ENCODE data around the gene TSC2.

Gene TSC2

DNA sequence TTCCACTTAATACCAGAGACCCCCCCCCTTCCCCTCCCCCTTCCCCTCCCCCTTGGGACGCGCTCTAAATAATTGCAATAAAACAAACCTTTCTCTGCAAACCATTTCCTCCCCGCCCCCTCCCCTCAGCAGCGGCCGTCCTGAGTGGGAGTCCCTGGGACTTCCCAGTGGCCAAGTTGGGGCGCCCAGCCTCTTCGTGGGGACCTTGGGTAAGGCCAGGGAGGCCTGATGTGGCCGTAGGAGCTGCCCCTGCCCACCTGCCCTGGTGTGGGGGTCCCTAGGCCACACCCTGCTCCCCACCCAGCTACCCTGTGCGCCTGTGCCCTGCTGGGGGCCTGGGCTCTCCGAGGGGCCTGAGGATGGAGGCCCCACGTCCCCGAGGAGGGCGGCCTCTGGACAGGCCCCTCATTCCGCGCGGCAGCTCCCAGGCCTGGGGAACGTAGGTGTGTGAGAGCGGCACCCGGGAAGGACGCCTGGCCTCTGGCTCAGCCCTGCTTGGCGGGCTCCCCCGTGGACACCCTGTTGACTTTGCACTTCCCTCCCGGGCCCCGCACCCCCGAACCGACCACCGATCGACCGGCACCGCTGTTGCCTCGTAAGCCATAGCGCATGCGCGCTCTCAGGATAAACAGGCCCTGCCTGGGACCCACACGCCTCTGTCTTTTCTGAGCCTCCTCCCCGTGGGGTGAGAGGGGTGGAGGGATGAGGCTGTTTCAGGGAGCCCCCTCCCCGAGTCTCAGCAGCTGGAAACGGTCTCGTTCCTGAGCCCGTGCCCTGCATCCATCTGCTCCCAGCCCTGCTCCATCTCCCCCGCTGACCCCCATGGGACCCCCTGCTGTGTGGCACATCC is 9.2 kb upstream of the TSC2 start:
- DNase-seq (ENCODE audit: low read depth, low spot score), result no peak
- Histone ChIP-seq H3K4me3 (ENCODE audit: low read length) (no peak overlapping the region), H3K27me3 (ENCODE audit: control insufficient read depth, insufficient read depth, low read length) (no peaks in the 10 kb centered on the region), H3K9me3 (ENCODE audit: control insufficient read depth, insufficient read depth, low read length) (no peaks in the 10 kb centered on the region), H3K27ac (ENCODE audit: low read length) (no peak overlapping the region), H3K4me1 (ENCODE audit: control insufficient read depth, insufficient read depth, low read length) (peaks cover 2% of the 10 kb centered on the region; the same call in 1 of the 2 replicates), H3K36me3 (ENCODE audit: control insufficient read depth, insufficient read depth, low read length) (no peaks in the 10 kb centered on the region; the same call in 1 of the 2 replicates)
- no CpG with 5 or more reads among the region's 41 CpGs for WGBS (ENCODE audit: insufficient coverage, insufficient read length)

GRCh38 chr16:2039274-2040031 is 8.3 kb upstream of the TSC2 start:
- no peak for DNase-seq (ENCODE audit: low read depth, low spot score)
- no peaks in the 10 kb centered on the region; the same call in 1 of the 2 replicates for H3K36me3 ChIP-seq (ENCODE audit: control insufficient read depth, insufficient read depth, low read length)
- H3K4me1 ChIP-seq (ENCODE audit: control insufficient read depth, insufficient read depth, low read length), result peaks cover 2% of the 10 kb centered on the region; the same call in 1 of the 2 replicates
- WGBS (ENCODE audit: insufficient coverage, insufficient read length), result no CpG with 5 or more reads among the region's 29 CpGs
- no peak overlapping the region for H3K27ac ChIP-seq (ENCODE audit: low read length)
- no peaks in the 10 kb centered on the region for H3K27me3 ChIP-seq (ENCODE audit: control insufficient read depth, insufficient read depth, low read length)
- H3K4me3 ChIP-seq (ENCODE audit: low read length), result no peak overlapping the region
- H3K9me3 ChIP-seq (ENCODE audit: control insufficient read depth, insufficient read depth, low read length), result no peaks in the 10 kb centered on the region

DNA sequence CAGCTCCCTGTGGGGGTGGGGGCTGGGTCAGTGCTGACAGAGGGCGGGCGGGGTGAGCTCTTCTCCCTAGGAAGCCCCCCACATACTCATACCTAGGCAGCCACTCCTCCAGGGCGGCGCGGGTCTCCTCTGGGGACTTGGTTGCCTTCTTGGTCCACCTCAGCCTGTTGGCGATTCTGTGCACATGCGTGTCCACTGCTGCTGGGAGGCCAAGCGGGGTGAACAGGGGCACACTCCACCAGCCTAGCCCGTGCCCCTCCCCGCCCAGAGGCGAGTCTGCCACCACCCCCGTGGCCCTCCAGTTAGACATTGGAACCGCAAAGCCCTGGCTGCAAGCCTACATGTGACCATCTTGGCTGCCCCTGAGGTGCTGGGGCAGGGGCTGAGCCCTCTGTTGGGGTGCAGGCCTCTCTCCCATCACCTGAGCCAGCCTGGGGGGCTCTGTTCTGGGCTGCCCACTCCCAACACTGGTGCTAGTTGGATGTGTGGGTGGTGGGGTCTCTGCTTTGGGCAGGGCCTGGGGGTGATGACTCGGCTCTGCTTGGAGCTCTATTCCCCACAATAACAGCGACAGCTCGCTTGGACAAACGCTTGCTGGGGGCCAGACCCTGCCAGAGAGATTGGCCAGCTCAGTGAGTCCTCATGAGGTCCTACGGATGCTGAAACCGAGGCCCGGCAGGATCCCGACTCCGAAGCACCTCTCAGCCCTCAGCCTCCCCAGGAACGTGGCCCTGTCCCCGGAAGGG is 7.6 kb upstream of the TSC2 start:
- no peaks in the 10 kb centered on the region for H3K27me3 ChIP-seq (ENCODE audit: control insufficient read depth, insufficient read depth, low read length)
- no peak overlapping the region for H3K27ac ChIP-seq (ENCODE audit: low read length)
- H3K36me3 ChIP-seq (ENCODE audit: control insufficient read depth, insufficient read depth, low read length), result no peaks in the 10 kb centered on the region; the same call in 1 of the 2 replicates
- peaks cover 2% of the 10 kb centered on the region; the same call in 1 of the 2 replicates for H3K4me1 ChIP-seq (ENCODE audit: control insufficient read depth, insufficient read depth, low read length)
- H3K9me3 ChIP-seq (ENCODE audit: control insufficient read depth, insufficient read depth, low read length), result no peaks in the 10 kb centered on the region
- WGBS (ENCODE audit: insufficient coverage, insufficient read length), result no CpG with 5 or more reads among the region's 24 CpGs
- no peak overlapping the region for H3K4me3 ChIP-seq (ENCODE audit: low read length)
- no peak for DNase-seq (ENCODE audit: low read depth, low spot score)

DNA sequence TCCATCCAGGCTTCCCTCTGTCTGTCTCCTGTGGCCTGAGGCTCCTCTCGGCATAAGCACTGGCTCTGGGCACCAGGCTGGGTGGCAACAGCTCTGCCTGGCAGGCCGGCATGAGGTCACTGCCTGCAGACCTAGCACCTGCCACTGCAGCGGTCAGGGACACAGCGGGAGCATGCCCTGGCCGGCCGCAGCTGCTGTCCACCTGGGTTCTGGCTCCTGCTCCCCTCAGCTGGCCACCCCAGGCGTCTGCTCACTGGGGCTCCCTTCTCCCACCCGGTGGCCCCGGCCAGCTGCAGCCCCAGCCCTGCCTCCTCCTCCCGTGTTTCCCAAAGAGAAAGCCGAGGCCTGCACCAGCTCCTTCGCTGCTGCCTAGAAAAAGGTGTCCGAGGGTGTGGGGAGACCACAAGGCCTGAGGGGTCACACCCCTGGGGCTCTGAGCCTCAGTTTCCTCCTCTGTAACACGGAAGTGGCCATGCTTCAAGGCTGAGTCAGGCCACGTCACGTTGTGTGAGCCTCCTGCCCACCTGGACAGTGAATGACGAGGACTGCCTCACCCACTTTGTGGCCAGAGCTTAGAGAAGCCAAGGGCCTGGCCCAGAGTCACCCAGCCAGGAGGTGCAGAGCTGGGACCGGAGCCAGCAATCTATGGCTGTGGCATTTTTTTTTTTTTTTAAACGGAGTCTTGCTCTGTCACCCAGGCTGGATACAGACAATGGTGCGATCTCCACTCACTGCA is 6.8 kb upstream of the TSC2 start:
- no CpG with 5 or more reads among the region's 20 CpGs for WGBS (ENCODE audit: insufficient coverage, insufficient read length)
- no peaks in the 10 kb centered on the region for H3K27me3 ChIP-seq (ENCODE audit: control insufficient read depth, insufficient read depth, low read length)
- no peaks in the 10 kb centered on the region for H3K9me3 ChIP-seq (ENCODE audit: control insufficient read depth, insufficient read depth, low read length)
- no peak for DNase-seq (ENCODE audit: low read depth, low spot score)
- H3K27ac ChIP-seq (ENCODE audit: low read length), result no peak overlapping the region
- H3K36me3 ChIP-seq (ENCODE audit: control insufficient read depth, insufficient read depth, low read length), result no peaks in the 10 kb centered on the region; the same call in 1 of the 2 replicates
- H3K4me3 ChIP-seq (ENCODE audit: low read length), result no peak overlapping the region
- H3K4me1 ChIP-seq (ENCODE audit: control insufficient read depth, insufficient read depth, low read length), result no peaks in the 10 kb centered on the region; the same call in 1 of the 2 replicates

DNA sequence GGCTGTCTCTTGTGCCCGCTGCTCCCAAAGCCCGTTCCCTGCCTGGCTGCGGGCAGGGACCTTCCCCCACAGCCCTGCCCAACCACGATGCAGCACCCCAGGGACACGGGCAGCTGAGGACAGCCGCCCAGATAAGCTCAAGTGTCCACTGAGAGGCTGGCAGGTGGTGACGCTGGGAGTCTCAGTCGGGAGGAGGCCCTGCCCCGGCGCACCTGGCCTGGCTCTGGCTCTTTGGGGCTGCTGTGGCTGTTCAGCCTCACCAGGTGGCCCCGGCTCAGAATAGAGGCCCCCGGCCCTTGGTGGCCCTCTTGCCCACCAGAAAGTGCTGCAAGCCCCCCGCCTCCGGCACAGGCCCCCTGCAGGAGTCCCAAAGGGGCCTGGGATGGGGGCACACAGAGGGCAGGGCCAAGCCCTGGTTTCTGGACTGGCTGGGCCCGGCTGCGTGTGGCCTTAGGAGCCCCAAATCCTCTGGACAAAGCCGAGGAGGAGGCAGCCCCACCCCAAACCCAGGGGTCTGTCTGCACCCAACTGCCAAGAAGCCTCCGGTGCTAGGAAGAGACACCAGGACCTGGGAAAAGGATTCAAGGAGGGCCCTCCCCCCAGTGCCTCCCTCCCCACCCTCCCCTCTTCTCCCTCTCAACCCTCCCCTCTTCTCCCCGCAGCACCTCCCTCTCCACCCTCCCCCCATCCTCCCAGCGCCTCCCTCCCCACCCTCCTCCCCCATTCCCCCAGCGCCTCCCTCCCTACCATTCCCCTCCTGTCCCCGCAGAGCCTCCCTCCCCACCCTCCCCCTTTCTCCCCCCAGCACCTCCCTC is 5.4 kb upstream of the TSC2 start:
- Histone ChIP-seq H3K36me3 (ENCODE audit: control insufficient read depth, insufficient read depth, low read length) (no peaks in the 10 kb centered on the region; the same call in 1 of the 2 replicates), H3K9me3 (ENCODE audit: control insufficient read depth, insufficient read depth, low read length) (no peaks in the 10 kb centered on the region), H3K4me1 (ENCODE audit: control insufficient read depth, insufficient read depth, low read length) (no peaks in the 10 kb centered on the region; the same call in 1 of the 2 replicates), H3K27ac (ENCODE audit: low read length) (no peak overlapping the region), H3K27me3 (ENCODE audit: control insufficient read depth, insufficient read depth, low read length) (no peaks in the 10 kb centered on the region), H3K4me3 (ENCODE audit: low read length) (no peak overlapping the region; the same call in 1 of the 2 replicates)
- no peak for DNase-seq (ENCODE audit: low read depth, low spot score)
- no CpG with 5 or more reads among the region's 22 CpGs for WGBS (ENCODE audit: insufficient coverage, insufficient read length)

DNA sequence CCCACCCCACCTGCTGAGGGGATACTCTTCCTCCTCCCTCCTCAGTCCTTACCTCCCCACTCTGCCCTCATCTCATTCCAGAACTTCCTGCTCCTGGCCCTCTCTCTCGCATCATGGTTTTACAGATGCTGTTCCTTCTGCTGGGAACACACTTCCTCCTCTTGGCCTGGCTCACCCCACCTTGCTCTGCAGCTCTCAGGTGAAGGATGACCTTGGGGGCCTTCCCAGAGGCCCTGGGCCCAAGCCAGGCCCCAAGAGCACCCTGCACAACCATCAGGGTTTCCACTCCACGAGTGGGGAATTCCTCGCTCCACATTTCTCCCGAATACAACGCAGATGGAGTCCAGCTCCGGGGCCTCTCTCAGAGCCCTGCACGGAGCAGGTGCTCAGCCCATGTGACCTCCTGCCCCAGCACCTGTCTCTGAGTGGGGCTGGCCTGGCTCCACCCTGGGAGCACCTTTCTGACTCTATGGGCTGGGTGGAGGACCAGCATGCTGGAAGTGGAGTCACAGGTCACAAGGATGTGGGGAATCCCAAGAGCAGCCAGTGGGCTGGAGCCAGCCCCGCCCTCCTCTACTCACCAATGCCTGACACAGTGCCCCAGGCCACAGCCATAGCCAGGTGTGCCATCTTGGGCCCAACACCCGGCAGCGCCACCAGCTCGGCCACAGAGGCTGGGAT is 4.7 kb upstream of the TSC2 start:
- no peak for DNase-seq (ENCODE audit: low read depth, low spot score)
- no peak overlapping the region for H3K27ac ChIP-seq (ENCODE audit: low read length)
- no peak overlapping the region for H3K4me3 ChIP-seq (ENCODE audit: low read length)
- H3K27me3 ChIP-seq (ENCODE audit: control insufficient read depth, insufficient read depth, low read length), result no peaks in the 10 kb centered on the region
- no peaks in the 10 kb centered on the region; the same call in 1 of the 2 replicates for H3K36me3 ChIP-seq (ENCODE audit: control insufficient read depth, insufficient read depth, low read length)
- no CpG with 5 or more reads among the region's 11 CpGs for WGBS (ENCODE audit: insufficient coverage, insufficient read length)
- no peaks in the 10 kb centered on the region; the same call in 1 of the 2 replicates for H3K4me1 ChIP-seq (ENCODE audit: control insufficient read depth, insufficient read depth, low read length)
- H3K9me3 ChIP-seq (ENCODE audit: control insufficient read depth, insufficient read depth, low read length), result no peaks in the 10 kb centered on the region

GRCh38 chr16:2043667-2044451 is 3.9 kb upstream of the TSC2 start:
- Histone ChIP-seq H3K4me1 (ENCODE audit: control insufficient read depth, insufficient read depth, low read length) (peaks cover 2% of the 10 kb centered on the region; the same call in 1 of the 2 replicates), H3K9me3 (ENCODE audit: control insufficient read depth, insufficient read depth, low read length) (no peaks in the 10 kb centered on the region), H3K4me3 (ENCODE audit: low read length) (no peak overlapping the region), H3K27me3 (ENCODE audit: control insufficient read depth, insufficient read depth, low read length) (no peaks in the 10 kb centered on the region), H3K36me3 (ENCODE audit: control insufficient read depth, insufficient read depth, low read length) (no peaks in the 10 kb centered on the region; the same call in 1 of the 2 replicates), H3K27ac (ENCODE audit: low read length) (no peak overlapping the region)
- DNase-seq (ENCODE audit: low read depth, low spot score), result no peak
- no CpG with 5 or more reads among the region's 26 CpGs for WGBS (ENCODE audit: insufficient coverage, insufficient read length)

DNA sequence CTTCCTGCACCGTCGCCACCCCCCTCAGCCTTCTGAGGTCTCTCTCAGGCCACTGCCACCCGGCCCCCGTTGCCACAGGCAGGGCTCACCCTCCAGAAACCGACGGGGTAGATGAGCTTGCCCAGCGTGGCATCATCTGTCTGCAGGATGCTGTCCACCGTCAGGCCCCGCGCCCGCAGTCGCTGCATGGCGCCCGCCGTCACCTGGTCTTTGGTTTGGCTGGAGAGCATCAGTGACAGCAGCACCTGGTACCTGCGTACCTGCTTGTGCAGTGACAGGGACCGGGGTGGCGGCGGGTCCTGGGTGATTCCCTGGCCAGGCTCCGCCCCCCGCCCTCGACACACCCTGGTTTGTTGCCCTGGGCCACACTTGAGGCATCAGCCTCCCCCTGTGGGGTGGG is 3.2 kb upstream of the TSC2 start:
- DNase-seq (ENCODE audit: low read depth, low spot score), result no peak
- no peaks in the 10 kb centered on the region; the same call in 1 of the 2 replicates for H3K36me3 ChIP-seq (ENCODE audit: control insufficient read depth, insufficient read depth, low read length)

More for the DNA sequence above, 3.2 kb upstream of the TSC2 start:
- Histone ChIP-seq H3K4me1 (ENCODE audit: control insufficient read depth, insufficient read depth, low read length) (peaks cover 2% of the 10 kb centered on the region; the same call in 1 of the 2 replicates), H3K9me3 (ENCODE audit: control insufficient read depth, insufficient read depth, low read length) (no peaks in the 10 kb centered on the region), H3K27me3 (ENCODE audit: control insufficient read depth, insufficient read depth, low read length) (no peaks in the 10 kb centered on the region), H3K4me3 (ENCODE audit: low read length) (no peak overlapping the region), H3K27ac (ENCODE audit: low read length) (no peak overlapping the region)
- no CpG with 5 or more reads among the region's 22 CpGs for WGBS (ENCODE audit: insufficient coverage, insufficient read length)
